GM18511 (cell line): ENCODE results near the gene SIGLEC9.

Experiments used
- ATAC-seq: cut with Tn5 transposase; IDR thresholded peaks from one replicate; pipeline ENCODE4 v1.9.1; 2021; ENCODE audit warnings: mild to moderate bottlenecking, moderate library complexity; ENCODE audit not compliant: unreplicated experiment

The SIGLEC9 gene

DNA sequence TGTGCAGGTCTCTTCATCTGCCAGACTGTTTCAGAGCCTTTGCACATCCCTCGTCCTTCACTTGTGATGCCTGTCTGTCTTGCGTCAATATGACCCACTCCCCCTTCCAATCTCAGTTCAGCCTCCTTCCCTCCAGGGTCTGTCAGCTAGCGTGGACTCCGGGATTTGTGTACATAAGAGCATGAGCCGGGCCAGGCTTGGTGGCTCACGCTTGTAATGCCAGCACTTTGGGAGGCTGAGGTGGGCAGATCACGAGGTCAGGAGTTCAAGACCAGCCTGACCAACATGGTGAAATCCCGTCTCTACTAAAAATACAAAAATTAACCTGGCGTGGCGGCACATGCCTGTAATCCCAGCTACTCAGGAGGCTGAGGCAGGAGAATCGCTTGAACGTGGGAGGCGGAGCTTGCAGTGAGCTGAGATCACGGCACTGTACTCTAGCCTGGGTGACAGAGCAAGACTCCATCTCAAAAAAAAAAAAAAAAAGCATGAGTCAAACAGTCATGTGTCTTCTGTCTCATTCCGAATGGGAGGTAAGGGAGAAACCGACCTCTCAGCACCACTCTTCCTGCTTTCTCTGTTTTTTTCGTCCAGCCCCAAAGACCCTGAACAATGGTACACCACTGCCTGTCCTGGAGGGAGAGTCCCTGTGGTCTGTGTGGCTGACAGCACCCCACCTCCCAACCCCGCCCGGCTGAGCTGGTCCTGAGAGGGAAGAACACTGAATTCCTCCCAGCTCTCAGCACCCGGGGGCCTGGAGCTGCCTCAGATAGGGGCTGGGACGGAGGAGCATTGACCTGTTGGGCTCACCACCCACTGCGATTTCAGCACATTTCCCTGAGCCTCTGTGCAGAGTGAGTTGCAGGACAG lies 2.4 kb upstream of the SIGLEC9 start:
- no peak for ATAC-seq

DNA sequence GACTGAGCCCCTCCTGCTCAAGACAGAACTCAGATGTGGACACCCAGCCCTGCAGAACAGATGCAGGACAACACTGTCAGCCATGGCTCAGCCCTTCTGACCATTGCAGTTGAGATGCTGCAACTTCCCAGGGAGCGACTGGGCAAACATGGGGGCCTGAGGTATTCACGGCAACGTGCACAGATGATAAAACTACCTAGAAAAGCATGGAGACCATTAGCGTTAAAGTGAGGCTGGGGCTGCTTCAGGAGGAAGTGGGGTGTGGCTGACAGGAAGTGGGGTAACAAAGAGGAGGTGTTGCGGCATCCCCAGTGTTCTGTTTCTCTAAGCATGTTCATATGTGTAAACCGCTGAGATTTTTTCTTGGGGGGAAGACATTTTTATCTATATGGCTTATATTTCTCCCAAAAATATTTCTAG lies 1.3 kb upstream of the SIGLEC9 start:
- no peak for ATAC-seq

DNA sequence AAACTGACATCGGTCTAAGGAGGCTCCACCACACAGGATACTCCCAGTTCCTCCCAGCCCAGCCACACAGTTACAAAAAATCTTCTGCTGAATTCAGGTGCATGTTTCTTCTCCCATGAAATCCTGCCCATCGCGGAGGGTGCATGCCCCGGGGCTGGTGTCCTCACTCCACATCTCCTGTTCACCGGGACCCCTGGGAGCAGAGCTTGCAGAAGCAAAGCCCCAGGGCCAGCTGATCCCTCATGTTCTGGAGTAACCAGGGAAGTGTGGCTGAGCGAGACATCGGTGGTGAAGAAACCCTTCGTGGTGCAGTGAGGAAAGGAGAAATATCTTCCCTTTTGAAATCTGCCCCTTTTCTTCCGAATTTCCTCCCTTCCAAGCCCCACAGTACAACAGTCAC lies 904 bp upstream of the SIGLEC9 start:
- ATAC-seq = no peak

DNA sequence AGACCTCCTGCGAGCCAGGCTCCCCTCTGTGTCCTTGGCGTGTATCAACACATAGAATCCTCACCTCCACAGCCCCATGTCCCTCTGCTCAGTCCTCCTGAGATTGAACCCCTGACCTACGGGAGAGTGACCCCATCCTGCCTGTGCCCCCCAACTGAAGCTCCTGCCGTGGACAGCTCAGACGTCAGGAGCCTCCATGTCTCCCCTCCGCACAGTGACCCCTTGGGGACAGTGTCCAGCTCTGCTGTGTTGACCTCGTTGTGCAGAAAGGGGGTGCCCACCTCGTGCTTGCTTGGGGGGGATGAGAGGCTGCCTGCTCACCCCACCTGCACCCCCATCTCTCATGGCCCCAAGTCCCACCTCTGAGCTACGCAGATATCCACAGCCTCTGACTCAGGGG lies 490 bp upstream of the SIGLEC9 start:
- no peak for ATAC-seq

DNA sequence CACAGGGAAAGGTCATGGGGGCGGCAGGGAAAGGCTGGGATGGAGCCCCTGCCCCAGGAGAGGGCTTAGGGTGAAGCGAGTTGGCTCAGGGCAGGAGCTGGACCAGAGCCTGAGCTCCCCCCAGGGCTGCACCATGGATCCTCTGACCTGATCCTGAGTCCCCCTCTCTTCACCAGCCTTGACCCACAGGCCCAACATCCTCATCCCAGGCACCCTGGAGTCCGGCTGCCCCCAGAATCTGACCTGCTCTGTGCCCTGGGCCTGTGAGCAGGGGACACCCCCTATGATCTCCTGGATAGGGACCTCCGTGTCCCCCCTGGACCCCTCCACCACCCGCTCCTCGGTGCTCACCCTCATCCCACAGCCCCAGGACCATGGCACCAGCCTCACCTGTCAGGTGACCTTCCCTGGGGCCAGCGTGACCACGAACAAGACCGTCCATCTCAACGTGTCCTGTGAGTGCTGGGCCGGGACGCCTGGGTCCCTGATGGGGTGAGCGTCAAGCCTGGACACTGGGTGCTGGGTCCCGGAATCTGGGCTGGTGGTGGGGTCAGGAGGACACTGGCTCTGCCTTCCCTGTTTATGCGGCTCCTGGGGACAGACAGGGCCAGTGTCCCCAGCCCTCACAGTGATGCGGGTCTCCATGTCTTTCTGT lies 842 bp downstream of the SIGLEC9 start:
- no peak for ATAC-seq

DNA sequence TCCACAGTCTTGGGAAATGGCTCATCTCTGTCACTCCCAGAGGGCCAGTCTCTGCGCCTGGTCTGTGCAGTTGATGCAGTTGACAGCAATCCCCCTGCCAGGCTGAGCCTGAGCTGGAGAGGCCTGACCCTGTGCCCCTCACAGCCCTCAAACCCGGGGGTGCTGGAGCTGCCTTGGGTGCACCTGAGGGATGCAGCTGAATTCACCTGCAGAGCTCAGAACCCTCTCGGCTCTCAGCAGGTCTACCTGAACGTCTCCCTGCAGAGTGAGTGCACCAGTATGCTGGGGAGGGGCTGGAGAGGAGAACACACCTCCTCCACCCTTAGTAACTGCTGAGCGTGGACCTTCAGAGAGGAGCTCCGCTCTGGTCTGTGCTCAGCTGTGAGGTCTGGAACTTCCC lies 2.3 kb downstream of the SIGLEC9 start:
- ATAC-seq = no peak

DNA sequence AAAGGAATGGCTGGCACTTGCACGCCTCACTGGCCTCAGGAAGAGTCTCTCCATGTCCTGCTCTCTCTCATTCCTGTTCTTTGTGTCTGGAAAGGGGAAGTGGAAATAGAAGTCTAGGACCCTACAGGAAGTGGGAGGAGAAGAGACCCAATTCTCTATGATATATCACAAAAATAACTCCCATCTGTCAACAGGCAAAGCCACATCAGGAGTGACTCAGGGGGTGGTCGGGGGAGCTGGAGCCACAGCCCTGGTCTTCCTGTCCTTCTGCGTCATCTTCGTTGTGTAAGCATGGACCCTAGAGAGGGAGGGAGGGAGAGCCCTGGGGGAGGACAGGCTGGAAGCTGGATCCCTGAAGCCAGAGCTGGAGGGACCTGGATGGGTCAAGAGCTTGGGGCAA lies 3.0 kb downstream of the SIGLEC9 start:
- no peak for ATAC-seq

DNA sequence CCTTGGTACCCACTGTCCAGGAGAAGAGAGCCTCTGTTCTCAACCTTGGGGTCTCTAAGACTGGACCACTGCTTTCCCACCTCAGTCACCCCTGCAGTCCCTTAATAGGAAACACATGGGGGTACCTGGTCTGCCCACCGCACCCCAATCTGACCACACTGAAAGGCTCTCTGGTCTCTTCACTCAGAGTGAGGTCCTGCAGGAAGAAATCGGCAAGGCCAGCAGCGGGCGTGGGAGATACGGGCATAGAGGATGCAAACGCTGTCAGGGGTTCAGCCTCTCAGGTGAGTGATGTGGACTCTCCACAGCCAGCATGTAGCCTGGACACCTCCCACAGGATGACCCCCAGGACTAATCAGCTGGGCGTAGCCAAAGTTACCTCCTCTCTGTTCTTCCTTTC lies 3.5 kb downstream of the SIGLEC9 start:
- no peak for ATAC-seq

DNA sequence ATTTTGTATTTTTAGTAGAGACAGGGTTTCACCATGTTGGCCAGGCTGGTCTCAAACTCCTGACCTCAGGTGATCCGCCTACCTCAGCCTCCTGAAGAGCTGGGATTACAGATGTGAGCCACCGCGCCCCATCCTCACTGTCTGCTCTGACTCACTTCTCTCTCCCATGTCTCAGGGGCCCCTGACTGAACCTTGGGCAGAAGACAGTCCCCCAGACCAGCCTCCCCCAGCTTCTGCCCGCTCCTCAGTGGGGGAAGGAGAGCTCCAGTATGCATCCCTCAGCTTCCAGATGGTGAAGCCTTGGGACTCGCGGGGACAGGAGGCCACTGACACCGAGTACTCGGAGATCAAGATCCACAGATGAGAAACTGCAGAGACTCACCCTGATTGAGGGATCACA lies 5.0 kb downstream of the SIGLEC9 start:
- no peak for ATAC-seq

DNA sequence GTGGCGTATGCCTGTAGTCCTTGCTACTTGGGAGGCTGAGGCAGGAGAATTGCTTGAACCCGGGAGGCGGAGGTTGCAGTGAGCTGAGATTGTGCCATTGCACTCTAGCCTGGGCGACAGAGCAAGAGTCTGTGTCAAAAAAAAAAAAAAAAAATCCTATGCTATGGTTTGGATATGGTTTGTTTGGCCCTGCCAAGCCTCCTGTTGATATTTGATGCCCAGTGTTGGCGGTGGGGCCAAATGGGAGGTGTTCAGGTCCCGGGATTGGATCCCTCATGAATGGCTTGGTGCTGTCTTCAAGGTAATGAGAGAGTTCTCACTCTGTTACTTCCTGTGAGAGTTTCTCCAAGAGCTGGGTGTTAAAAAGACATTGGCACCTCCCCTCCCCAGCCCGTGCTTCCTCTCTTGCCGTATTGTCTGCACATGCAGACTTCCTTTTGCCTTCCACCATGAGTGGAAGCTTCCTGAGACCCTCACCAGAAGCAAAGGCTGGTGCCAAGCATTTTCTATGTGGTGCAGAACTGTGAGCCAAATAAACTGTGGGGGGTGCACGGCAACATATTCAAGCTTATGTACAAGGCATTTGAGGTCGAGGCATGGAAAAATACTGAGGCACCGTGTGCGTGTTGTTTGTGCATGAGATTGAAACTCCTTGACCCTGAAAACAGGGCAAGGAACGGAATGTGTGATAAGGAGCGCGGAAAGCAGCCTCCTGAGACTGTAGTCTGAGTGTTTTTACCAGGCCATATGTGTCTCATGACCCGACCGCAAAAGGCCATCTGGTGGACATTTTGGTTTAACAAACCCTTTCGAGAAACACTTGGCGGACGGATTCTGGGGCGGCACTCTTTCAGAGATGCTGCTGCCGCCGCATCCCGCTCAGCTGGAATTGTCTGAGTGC lies 7.3 kb downstream of the SIGLEC9 start:
- no peak for ATAC-seq

DNA sequence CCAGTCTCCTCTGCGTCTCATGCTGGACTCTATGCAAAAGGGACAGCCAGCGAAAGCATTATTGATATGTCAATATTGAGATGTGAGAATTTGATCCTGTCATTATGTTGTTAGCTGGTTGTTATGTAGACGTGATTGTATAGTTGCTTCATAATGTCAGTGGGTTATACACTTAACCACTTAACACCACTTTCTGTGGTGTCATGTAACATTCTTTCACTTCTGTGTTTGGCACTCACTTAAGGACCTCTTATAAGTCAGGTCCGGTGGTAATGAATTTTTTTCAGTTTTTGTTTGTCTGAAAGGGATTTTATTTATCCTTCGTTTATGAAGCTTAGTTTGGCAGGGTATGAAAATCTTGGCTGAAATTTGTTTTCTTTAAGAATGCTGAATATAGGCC lies 10.3 kb downstream of the SIGLEC9 start:
- ATAC-seq = no peak

DNA sequence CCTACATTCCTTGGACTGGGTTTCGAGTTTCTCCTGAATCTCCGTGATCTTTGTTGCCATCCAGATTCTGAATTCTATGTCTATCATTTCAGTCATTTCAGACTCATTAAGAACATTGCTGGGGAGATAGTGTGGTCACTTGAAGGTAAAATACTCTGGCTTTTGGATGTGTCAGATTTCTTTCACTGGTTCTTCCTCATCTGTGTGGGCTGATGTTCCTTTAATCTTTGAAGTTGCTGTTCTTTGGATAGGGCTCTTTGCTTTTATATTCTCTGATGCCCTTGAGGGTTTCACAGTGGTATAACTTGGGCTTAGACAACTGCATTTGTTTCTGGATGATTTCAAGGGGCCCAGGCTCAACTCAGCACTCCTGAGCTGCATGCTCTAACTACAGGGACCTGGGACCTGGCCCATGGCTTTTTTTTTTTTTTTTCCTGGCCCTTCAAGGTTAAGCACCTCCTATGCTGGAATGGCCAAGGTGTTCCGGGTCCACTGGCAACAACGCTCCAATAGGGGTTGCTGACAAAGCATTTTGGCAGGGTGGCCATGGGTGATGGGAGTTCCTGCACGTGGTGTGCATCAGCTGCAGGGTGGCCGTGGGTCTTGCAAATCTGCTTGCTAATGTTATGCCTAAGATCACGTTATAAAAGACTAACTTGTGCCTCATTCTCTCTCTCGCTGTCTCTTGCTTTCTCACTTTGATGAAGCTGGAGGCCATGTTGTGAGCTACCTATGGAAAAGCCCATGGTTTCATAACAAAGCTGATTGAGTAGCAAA lies 11.5 kb downstream of the SIGLEC9 start:
- ATAC-seq = no peak

DNA sequence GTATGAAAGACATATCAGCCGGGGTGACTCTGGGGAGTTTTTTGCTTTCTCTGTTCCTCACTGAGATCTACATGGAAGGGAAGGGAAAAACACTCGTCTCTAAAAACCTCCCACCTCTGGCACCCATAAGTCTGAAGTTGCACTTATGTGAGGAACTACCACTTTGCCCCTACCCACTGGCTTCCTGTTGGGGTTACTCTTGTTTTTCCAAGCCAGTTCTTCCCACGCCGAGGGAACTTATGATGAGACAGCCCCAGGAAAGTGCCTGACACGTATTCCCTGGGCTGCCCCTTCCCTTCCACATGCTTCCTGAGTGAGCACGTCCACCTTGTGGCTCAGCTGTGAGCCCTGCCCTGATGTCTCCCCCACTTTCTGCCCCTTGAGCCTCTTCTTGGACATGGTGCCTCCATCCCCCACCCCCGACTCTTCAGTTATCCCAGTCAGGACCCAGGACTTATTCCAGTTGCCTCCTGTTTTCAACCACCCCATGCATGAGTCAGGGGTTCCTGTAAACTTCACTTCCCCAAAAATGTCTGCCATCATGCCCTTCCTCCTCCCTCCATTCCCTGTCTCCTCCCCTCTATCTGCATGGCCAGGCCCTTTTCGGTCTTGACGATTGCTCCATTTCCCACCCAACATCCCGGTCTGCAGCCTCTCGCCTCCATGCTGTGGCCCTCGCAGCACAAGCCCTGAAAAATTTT lies 12.3 kb downstream of the SIGLEC9 start:
- no peak for ATAC-seq

DNA sequence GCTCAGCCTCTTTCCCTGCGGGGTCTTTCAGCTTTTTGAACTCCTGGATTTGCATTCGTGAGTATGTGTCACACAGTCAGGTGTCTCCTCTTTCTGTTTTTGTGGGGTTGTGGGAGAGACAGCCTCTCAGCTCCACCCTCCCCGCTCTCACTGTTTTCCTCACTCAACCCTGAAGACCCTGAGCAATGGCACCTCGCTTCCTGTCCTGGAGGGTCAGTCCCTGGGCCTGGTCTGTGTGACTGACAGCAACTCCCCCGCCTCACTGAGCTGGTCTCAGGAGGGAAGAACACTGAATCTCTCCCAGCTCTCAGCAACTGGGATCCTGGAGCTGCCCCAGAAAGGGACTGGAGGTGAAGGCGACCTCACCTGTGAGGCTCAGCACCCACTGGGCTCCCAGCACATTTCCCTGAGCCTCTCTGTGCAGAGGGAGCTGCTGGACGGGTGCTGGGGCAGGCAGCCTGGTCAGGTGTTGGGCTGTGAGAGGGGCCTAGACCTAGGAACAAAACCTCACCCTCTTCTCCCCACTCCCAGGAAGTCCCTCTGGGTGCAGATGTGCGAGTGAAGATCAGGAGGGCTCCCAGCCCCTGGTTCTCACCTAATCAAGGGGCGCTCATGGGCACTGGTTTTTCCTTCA lies 13.2 kb downstream of the SIGLEC9 start:
- no peak for ATAC-seq

DNA sequence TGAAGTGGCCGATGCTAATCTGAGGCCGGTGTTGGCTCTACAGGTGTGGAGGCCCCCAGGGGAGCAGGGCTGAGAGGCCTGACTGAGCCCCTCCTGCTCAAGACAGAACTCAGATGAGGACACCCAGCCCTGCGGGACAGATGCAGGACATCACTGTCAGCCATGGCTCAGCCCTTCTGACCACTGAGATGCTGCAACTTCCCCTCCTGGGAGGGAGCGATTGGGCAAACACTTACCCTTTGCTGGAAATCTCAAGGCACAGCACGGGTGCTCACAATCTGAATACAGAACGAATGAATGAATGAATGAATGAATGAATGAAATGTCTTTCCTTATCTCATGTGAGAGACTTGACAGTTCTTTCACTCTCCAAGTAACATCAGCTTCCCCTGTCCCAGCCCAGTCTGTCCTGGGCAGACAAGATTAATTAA lies 13.9 kb downstream of the SIGLEC9 start:
- no peak for ATAC-seq

DNA sequence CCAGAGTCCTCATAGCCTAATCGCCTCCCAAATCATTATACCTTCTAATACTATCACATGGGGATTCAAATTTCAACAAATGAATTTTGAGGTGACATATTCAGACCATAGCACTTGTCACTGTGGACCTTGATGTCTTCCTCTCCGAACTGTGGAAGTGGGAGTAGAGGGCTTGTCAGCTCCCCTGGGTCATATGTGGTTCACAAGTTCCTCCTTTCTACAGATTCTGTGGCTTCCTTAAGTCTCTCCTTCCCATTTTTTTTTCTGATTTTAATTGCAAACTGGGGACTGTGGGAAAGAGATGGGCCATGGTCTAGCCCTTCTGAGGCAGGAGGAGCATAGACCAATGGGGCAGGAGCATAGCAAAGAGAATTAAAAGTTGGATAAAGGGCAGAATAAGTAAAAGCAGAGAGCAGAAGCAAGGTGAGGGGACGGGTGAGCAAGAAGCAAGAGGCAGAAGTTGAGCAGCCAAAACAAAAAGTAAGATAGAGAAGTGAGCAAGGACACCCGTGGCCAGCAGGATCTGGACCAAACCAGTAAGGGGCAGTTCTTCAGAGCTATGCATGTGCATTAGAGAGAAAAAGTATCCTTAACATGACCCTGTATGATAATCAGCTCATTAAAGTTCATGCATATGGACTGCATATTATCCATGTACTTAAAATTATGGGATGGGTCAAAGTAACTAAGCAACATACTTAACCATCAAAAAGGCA lies 14.8 kb downstream of the SIGLEC9 start:
- no peak for ATAC-seq

DNA sequence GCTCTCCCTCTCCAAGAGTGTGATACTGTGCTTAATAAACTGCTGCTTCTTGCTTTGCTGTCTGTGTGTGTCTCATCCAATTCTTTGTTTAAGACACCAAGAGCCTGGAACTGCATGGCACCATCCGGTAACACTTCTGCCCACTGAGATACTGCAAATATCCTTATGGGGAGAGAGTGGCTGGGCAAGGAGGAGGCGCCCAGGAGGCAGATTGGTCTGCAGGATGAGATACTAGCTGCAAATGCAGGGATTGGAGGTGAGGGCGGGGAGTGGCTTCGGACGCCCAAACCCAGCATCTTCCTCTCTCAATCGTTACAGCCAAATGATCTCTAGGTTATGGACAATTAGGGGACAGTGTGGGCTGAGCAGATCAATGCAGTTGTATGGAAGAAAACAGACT lies 15.7 kb downstream of the SIGLEC9 start:
- no peak for ATAC-seq

DNA sequence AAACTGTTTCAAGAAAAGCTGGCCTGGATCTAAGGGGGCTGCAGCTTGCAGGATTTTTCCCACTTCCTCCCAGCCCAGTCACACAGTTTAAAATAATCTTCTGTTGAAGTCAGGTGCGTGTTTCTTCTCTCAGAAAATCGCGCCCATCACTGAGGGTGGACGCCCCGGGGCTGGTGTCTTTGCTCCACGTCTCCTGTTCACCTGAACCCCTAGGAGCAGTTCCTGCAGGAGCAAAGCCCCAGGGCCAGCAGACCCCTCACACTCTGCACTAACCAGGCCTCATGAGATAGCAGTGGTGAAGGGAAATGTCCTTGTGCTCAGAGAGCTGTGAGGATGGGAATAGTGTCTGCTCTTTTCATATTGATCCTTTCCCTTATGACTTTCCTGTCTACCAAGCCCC lies 16.5 kb downstream of the SIGLEC9 start:
- ATAC-seq = no peak

DNA sequence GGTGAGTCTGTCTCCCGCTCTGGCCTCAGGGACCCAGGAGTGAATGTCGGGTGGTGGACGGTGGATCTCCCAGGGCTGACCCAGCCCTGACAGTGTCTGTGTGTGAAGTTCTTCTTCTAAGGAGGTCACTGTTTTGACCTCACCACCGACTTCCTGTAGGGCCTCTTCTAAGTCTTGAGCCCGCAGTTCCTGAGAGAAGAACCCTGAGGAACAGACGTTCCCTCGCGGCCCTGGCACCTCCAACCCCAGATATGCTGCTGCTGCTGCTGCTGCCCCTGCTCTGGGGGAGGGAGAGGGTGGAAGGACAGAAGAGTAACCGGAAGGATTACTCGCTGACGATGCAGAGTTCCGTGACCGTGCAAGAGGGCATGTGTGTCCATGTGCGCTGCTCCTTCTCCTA lies 17.4 kb downstream of the SIGLEC9 start, which contains the start of gene SIGLEC7:
TSS of gene SIGLEC7 (plus strand) at position 183 of the 400 bp plus-strand sequence. CDS start at position 252, 69 bp downstream.
- ATAC-seq = no peak
